SK-N-SH treated with all-trans-retinoic acid at 6 μM for 48 hours (cell line): Measurements from ENCODE around the gene TAAR1.

ENCODE experiments used
- ATAC-seq: fragments of 200-7000 bp; cut with Tn5 transposase; 3 replicates; pipeline ENCODE4 v1.9.1; 2020; ENCODE audit warnings: mild to moderate bottlenecking, moderate library complexity
- CSDC2 ChIP-seq: fragments of 250-450 bp; sonication (Bioruptor Pico); IDR thresholded peaks from 2 replicates; pipeline ENCODE4 v1.5.0; 2020; ENCODE audit warnings: mild to moderate bottlenecking, moderate library complexity
- SNAI2 ChIP-seq: fragments of 250-450 bp; sonication (Bioruptor Pico); IDR thresholded peaks from 2 replicates; pipeline ENCODE4 v1.5.0; 2020; ENCODE audit warnings: mild to moderate bottlenecking, moderate library complexity
- TSHZ2 ChIP-seq: fragments of 250-450 bp; sonication (Bioruptor Pico); IDR thresholded peaks from 2 replicates; pipeline ENCODE4 v1.5.0; 2020; ENCODE audit warnings: mild to moderate bottlenecking, moderate library complexity
- ZNF70 ChIP-seq: fragments of 450-650 bp; formaldehyde crosslinking; IDR thresholded peaks from 2 replicates; pipeline ENCODE4 v1.5.0; 2020; ENCODE audit warnings: mild to moderate bottlenecking, moderate library complexity

TAAR1 gene

GRCh38 chr6:132596201-132596600, 62.8 kb downstream of the TAAR1 start:
- TF ChIP-seq CSDC2 (CRISPR knock-in tag), result no peak
- no peak for TF ChIP-seq TSHZ2
- TF ChIP-seq ZNF70 (CRISPR knock-in tag), result no peak
- no peak for TF ChIP-seq SNAI2 (CRISPR knock-in tag)
- no peak for ATAC-seq
